PC-9 (cell line): Measurements from ENCODE around the gene SHISAL2A. TPM values are rescaled to one million over a fixed set of nuclear protein-coding genes. Genes with fewer than 3 reads are reported as not detected.

Experiments used
- BruUV-seq: library from RNA; stranded (reverse); fragments of 400-500 nt; replicated peaks from 2 replicates; lab custom pipeline; 2021; lab: Mats Ljungman, UMichigan
- CTCF ChIA-PET: fragments of 300-600 bp; sonication (Branson Sonifier 250); formaldehyde crosslinking; loops from one replicate; lab custom pipeline; 2022; ENCODE audit warnings: antibody characterized with exemption; lab: Charles Lee
- POLR2A ChIA-PET: fragments of 300-600 bp; sonication (Branson Sonifier 250); formaldehyde crosslinking; loops from one replicate; lab custom pipeline; 2022; ENCODE audit warnings: antibody characterized with exemption; ENCODE audit not compliant: unreplicated experiment; lab: Charles Lee
- DNase-seq, 2 experiments: peaks; one replicate each; pipeline versions ENCODE4 v3.0.0 to v3.0.0-alpha.2; 2015 to 2022; ENCODE audit warnings: mixed read lengths in 1 of 2
- H2AFZ ChIP-seq: fragments of 200-600 bp; sonication (generic); 2 replicates; pipeline ENCODE4 v1.8.1; 2017; ENCODE audit warnings: antibody characterized with exemption
- H3F3A ChIP-seq: fragments of 200-600 bp; sonication (generic); 2 replicates; pipeline ENCODE4 v1.8.1; 2017; ENCODE audit warnings: antibody characterized with exemption, mild to moderate bottlenecking, low read depth; ENCODE audit not compliant: insufficient read depth
- H3K27ac ChIP-seq: fragments of 200-600 bp; sonication (generic); 2 replicates; pipeline ENCODE4 v1.6.1; 2016; ENCODE audit warnings: mixed run types
- H3K27me3 ChIP-seq: fragments of 200-600 bp; sonication (generic); 2 replicates; pipeline ENCODE4 v1.6.1; 2016; ENCODE audit warnings: low read depth, mixed run types; ENCODE audit not compliant: insufficient read depth
- H3K36me3 ChIP-seq: fragments of 200-600 bp; sonication (generic); 2 replicates; pipeline ENCODE4 v1.6.1; 2016; ENCODE audit warnings: low read depth, mixed run types
- H3K4me1 ChIP-seq: fragments of 200-600 bp; sonication (generic); replicated peaks from 2 replicates; pipeline ENCODE4 v1.6.1; 2016; ENCODE audit warnings: mixed run types; ENCODE audit not compliant: insufficient read depth
- H3K4me2 ChIP-seq: fragments of 200-600 bp; sonication (generic); 2 replicates; pipeline ENCODE4 v1.6.1; 2017; ENCODE audit warnings: mixed run types
- H3K4me3 ChIP-seq: fragments of 200-600 bp; sonication (generic); 2 replicates; pipeline ENCODE4 v1.6.1; 2016; ENCODE audit warnings: mixed run types
- H3K79me2 ChIP-seq: fragments of 200-600 bp; sonication (generic); 2 replicates; pipeline ENCODE4 v1.6.1; 2017; ENCODE audit warnings: low read depth, mixed run types
- H3K9me2 ChIP-seq: fragments of 200-600 bp; sonication (generic); 2 replicates; pipeline ENCODE4 v1.8.1; 2017; ENCODE audit warnings: mild to moderate bottlenecking; ENCODE audit not compliant: insufficient read depth
- H3K9me3 ChIP-seq: fragments of 200-600 bp; sonication (generic); 2 replicates; pipeline ENCODE4 v1.8.1; 2016; ENCODE audit warnings: low read depth; ENCODE audit not compliant: insufficient read depth
- H4K20me1 ChIP-seq: fragments of 200-600 bp; sonication (generic); 2 replicates; pipeline ENCODE4 v1.8.1; 2017; ENCODE audit not compliant: insufficient read depth
- CTCF ChIP-seq: fragments of 200-600 bp; sonication (generic); conservative IDR thresholded peaks from 2 replicates; pipeline ENCODE4 v1.6.1; 2017; ENCODE audit warnings: mixed run types, antibody characterized with exemption, mild to moderate bottlenecking, moderate library complexity
- EZH2 ChIP-seq: fragments of 200-600 bp; sonication (generic); IDR thresholded peaks from 2 replicates; pipeline ENCODE4 v1.8.0; 2017; ENCODE audit warnings: antibody characterized with exemption, low read depth
- intact Hi-C: fragments of 100-400 bp; cut with micrococcal nuclease; formaldehyde crosslinking; loops from one replicate; pipeline ENCODE4 v1.10.0; 2022; ENCODE audit not compliant: unreplicated experiment
- total RNA-seq: library from RNA; stranded (reverse); gene quantifications from 2 replicates; pipeline ENCODE4 v1.2.3, GENCODE V29; 2021

The SHISAL2A gene
- total RNA-seq, 1 experiment from 2014 or later, result not detected

- ChIA-PET CTCF (interaction anchor here (0.6 kb wide), 1 partner anchor 193 kb away, joined by 4 read pairs; no protein-coding TSS in a partner anchor), POLR2A (interaction anchor here (0.6 kb wide), 1 partner anchor 14 kb away, joined by 19 read pairs; no protein-coding TSS in a partner anchor)
- H4K20me1 ChIP-seq, result peaks cover 9% of the 10 kb centered on the region
- no peak for DNase-seq
- H2AFZ ChIP-seq, result no peak overlapping the region
- no peak overlapping the region for H3K4me3 ChIP-seq
- peaks cover 9% of the 10 kb centered on the region for H3K4me1 ChIP-seq
- no peak overlapping the region for H3K4me2 ChIP-seq
- no TSS peak for BruUV-seq
- peaks cover 10% of the 10 kb centered on the region for H3F3A ChIP-seq
- 0 out of 2 replicates have a peak, but pooled peaks cover 25% of the 10 kb centered on the region for H3K36me3 ChIP-seq
- H3K79me2 ChIP-seq, result peaks cover 45% of the 10 kb centered on the region
- TF ChIP-seq EZH2 (no peak), CTCF (no peak)
- intact Hi-C loops, result no loop called here
- H3K27ac ChIP-seq, result no peak overlapping the region
- H3K9me3 ChIP-seq, result no peaks in the 10 kb centered on the region
- H3K9me2 ChIP-seq, result no peaks in the 10 kb centered on the region
- no peaks in the 10 kb centered on the region for H3K27me3 ChIP-seq
Observed at GRCh38 chr1:52693843-52694242, 60.9 kb downstream of the SHISAL2A start.

GRCh38 chr1:52695627-52696026 is 62.7 kb downstream of the SHISAL2A start:
- Histone ChIP-seq H3F3A (peaks cover 11% of the 10 kb centered on the region), H3K79me2 (peaks cover 45% of the 10 kb centered on the region), H2AFZ (no peak overlapping the region), H3K4me2 (no peak overlapping the region), H3K27ac (no peak overlapping the region), H3K9me2 (no peaks in the 10 kb centered on the region), H3K4me1 (peaks cover 11% of the 10 kb centered on the region), H4K20me1 (peaks cover 4% of the 10 kb centered on the region; the same call in 1 of the 2 replicates), H3K9me3 (no peaks in the 10 kb centered on the region), H3K4me3 (no peak overlapping the region), H3K27me3 (no peaks in the 10 kb centered on the region), H3K36me3 (0 out of 2 replicates have a peak, but pooled peaks cover 16% of the 10 kb centered on the region)
- ChIA-PET CTCF (interaction anchor here (1.1 kb wide), 1 partner anchor 491 kb away, joined by 3 read pairs; no protein-coding TSS in a partner anchor), POLR2A (no interaction called here)
- BruUV-seq, result no TSS peak
- intact Hi-C loops, result no loop called here
- no peak for TF ChIP-seq EZH2
- no peak for TF ChIP-seq CTCF
- DNase-seq, result no peak

- H3K9me3 ChIP-seq, result no peaks in the 10 kb centered on the region
- no peaks in the 10 kb centered on the region for H3K9me2 ChIP-seq
- ChIA-PET POLR2A (no interaction called here), CTCF (no interaction called here)
- peak within 1 kb of the TSS; percentile 85 for H3K4me2 ChIP-seq
- H3K27ac ChIP-seq, result peak within 1 kb of the TSS; percentile 76
- no TSS peak for BruUV-seq
- H3K4me3 ChIP-seq, result peak within 1 kb of the TSS; percentile 78
- peaks cover 6% of the 10 kb centered on the region for H3F3A ChIP-seq
- TF ChIP-seq CTCF (no peak), EZH2 (no peak)
- H3K36me3 ChIP-seq, result 0 out of 2 replicates have a peak, but pooled peaks cover 10% of the 10 kb centered on the region
- peak within 1 kb of the TSS; percentile 96 for H2AFZ ChIP-seq
- peaks cover 11% of the 10 kb centered on the region for H3K4me1 ChIP-seq
- peak; percentile 65 to 83 for DNase-seq
- H4K20me1 ChIP-seq, result peaks cover 4% of the 10 kb centered on the region; the same call in 1 of the 2 replicates
- H3K27me3 ChIP-seq, result no peaks in the 10 kb centered on the region
- peaks cover 45% of the 10 kb centered on the region for H3K79me2 ChIP-seq
- intact Hi-C loops, result no loop called here
Observed at GRCh38 chr1:52697795-52698674, 65.1 kb downstream of the SHISAL2A start, which contains the start of gene COA7. Gene COA7 (minus strand): TSS chr1:52698347. CDS start chr1:52698326, 21 bp downstream.
